Measurements from ENCODE around the gene NAALADL2. TPM values are rescaled to one million over a fixed set of nuclear protein-coding genes. Genes with fewer than 3 reads are reported as not detected.

NAALADL2 gene
- total RNA-seq, 1 experiment from 2014 or later: 1.9 TPM

GRCh38 chr3:175207361-175207760 lies 348.2 kb downstream of the NAALADL2 start:
- POLR2A ChIA-PET (ENCODE audit: unreplicated experiment): interaction anchor here (0.6 kb wide), 1 partner anchor 37 kb away, joined by 5 read pairs; no protein-coding TSS in a partner anchor

GRCh38 chr3:175208326-175208725 lies 349.2 kb downstream of the NAALADL2 start:
- H3K27ac ChIP-seq (ENCODE audit: low read length): no peak overlapping the region
- no TSS peak for BruUV-seq (replicated peaks)
- TF ChIP-seq CTCF (conservative IDR thresholded peaks at IDR 0.05; ENCODE audit: low read depth, low read length) (no peak), EZH2phosphoT487 (IDR thresholded peaks at IDR 0.05; ENCODE audit: borderline replicate concordance, low read length) (no peak), EZH2 (IDR thresholded peaks at IDR 0.05; ENCODE audit: low read length, unreplicated experiment) (no peak)
- CTCF ChIA-PET: no interaction called here
- H3K9me3 ChIP-seq (ENCODE audit: low read length): no peaks in the 10 kb centered on the region
- H2AFZ ChIP-seq (ENCODE audit: low read length): no peak overlapping the region
- peaks cover 14% of the 10 kb centered on the region for H3K4me1 ChIP-seq (ENCODE audit: insufficient read depth, low read length)
- H3K4me3 ChIP-seq (ENCODE audit: low read length): no peak overlapping the region
- no peaks in the 10 kb centered on the region for H3F3A ChIP-seq (ENCODE audit: low read length, unreplicated experiment)
- H3K27me3 ChIP-seq (ENCODE audit: low read length): no peaks in the 10 kb centered on the region
- ATAC-seq: no peak
- no peaks in the 10 kb centered on the region for H3K79me2 ChIP-seq (ENCODE audit: low read length)
- no peak for DNase-seq
- no peaks in the 10 kb centered on the region for H3K36me3 ChIP-seq (ENCODE audit: low read depth, low read length)
- H3K4me2 ChIP-seq (ENCODE audit: low read length): no peak overlapping the region
- intact Hi-C loops (cut with micrococcal nuclease): no loop called here
- POLR2A ChIA-PET (ENCODE audit: unreplicated experiment): no interaction called here
- no peak overlapping the region for H3K9ac ChIP-seq (ENCODE audit: low read length)
- no peaks in the 10 kb centered on the region for H3K9me2 ChIP-seq (replicated peaks; ENCODE audit: low read length)
- no peaks in the 10 kb centered on the region for H4K20me1 ChIP-seq (ENCODE audit: low read length)

More at GRCh38 chr3:175207361-175207760, 348.2 kb downstream of the NAALADL2 start:
- intact Hi-C loops (cut with micrococcal nuclease): no loop called here
- ATAC-seq (peak; percentile 67), DNase-seq (peak; percentile 39)
- no peaks in the 10 kb centered on the region for H3K79me2 ChIP-seq (ENCODE audit: low read length)
- no peaks in the 10 kb centered on the region for H4K20me1 ChIP-seq (ENCODE audit: low read length)
- H3K9ac ChIP-seq (ENCODE audit: low read length): no peak overlapping the region
- no peaks in the 10 kb centered on the region for H3K27me3 ChIP-seq (ENCODE audit: low read length)
- TF ChIP-seq EZH2phosphoT487 (IDR thresholded peaks at IDR 0.05; ENCODE audit: borderline replicate concordance, low read length) (no peak), CTCF (conservative IDR thresholded peaks at IDR 0.05; ENCODE audit: low read depth, low read length) (no peak), EZH2 (IDR thresholded peaks at IDR 0.05; ENCODE audit: low read length, unreplicated experiment) (no peak)
- H3K36me3 ChIP-seq (ENCODE audit: low read depth, low read length): no peaks in the 10 kb centered on the region
- H3K9me3 ChIP-seq (ENCODE audit: low read length): no peaks in the 10 kb centered on the region
- no peak overlapping the region for H3K4me3 ChIP-seq (ENCODE audit: low read length)
- CTCF ChIA-PET: no interaction called here
- no TSS peak for BruUV-seq (replicated peaks)
- H3K4me1 ChIP-seq (ENCODE audit: insufficient read depth, low read length): 0 out of 2 replicates have a peak, but pooled peaks cover 5% of the 10 kb centered on the region
- no peak overlapping the region for H3K27ac ChIP-seq (ENCODE audit: low read length)
- H2AFZ ChIP-seq (ENCODE audit: low read length): 0 out of 2 replicates have a peak overlapping the region, but pooled peaks have one; percentile 5
- no peaks in the 10 kb centered on the region for H3F3A ChIP-seq (ENCODE audit: low read length, unreplicated experiment)
- H3K4me2 ChIP-seq (ENCODE audit: low read length): no peak overlapping the region
- H3K9me2 ChIP-seq (replicated peaks; ENCODE audit: low read length): no peaks in the 10 kb centered on the region

- Histone ChIP-seq H3K4me2 (ENCODE audit: low read length) (no peak overlapping the region), H2AFZ (ENCODE audit: low read length) (no peak overlapping the region), H3K79me2 (ENCODE audit: low read length) (no peaks in the 10 kb centered on the region), H3K9me3 (ENCODE audit: low read length) (no peaks in the 10 kb centered on the region), H3K4me1 (ENCODE audit: insufficient read depth, low read length) (peaks cover 18% of the 10 kb centered on the region), H3K9me2 (replicated peaks; ENCODE audit: low read length) (no peaks in the 10 kb centered on the region), H3K4me3 (ENCODE audit: low read length) (no peak overlapping the region), H3K9ac (ENCODE audit: low read length) (no peak overlapping the region), H3F3A (ENCODE audit: low read length, unreplicated experiment) (no peaks in the 10 kb centered on the region), H3K27ac (ENCODE audit: low read length) (no peak overlapping the region), H4K20me1 (ENCODE audit: low read length) (no peaks in the 10 kb centered on the region), H3K27me3 (ENCODE audit: low read length) (no peaks in the 10 kb centered on the region), H3K36me3 (ENCODE audit: low read depth, low read length) (no peaks in the 10 kb centered on the region)
- no TSS peak for BruUV-seq (replicated peaks)
- POLR2A ChIA-PET (ENCODE audit: unreplicated experiment): no interaction called here
- intact Hi-C loops (cut with micrococcal nuclease): no loop called here
- no peak for DNase-seq
- CTCF ChIA-PET: no interaction called here
- TF ChIP-seq EZH2 (IDR thresholded peaks at IDR 0.05; ENCODE audit: low read length, unreplicated experiment) (no peak), EZH2phosphoT487 (IDR thresholded peaks at IDR 0.05; ENCODE audit: borderline replicate concordance, low read length) (no peak), CTCF (conservative IDR thresholded peaks at IDR 0.05; ENCODE audit: low read depth, low read length) (no peak)
- ATAC-seq: no peak
Measured at GRCh38 chr3:175211466-175211865, 352.3 kb downstream of the NAALADL2 start.
